ENCODE results near the gene SLC9A2.

Gene SLC9A2

GRCh38 chr2:102735416-102736109 lies 116.2 kb downstream of the SLC9A2 start:
- DNase-seq = no peak

DNA sequence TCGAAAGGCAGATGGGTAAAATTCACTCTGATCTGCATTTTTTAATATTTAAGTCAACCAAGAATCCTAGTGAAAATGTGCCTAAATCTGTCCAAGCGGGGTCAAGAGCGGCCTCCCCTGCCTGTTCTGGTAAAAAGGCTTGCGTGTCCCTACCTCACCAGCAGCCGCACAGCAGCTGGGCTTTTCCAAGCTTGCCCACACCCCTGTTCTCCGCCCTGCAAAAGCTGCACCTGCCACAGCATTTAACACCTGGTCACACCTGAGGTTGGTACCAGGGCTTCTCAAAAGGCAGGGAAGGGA lies 116.7 kb downstream of the SLC9A2 start:
- DNase-seq = no peak

DNA sequence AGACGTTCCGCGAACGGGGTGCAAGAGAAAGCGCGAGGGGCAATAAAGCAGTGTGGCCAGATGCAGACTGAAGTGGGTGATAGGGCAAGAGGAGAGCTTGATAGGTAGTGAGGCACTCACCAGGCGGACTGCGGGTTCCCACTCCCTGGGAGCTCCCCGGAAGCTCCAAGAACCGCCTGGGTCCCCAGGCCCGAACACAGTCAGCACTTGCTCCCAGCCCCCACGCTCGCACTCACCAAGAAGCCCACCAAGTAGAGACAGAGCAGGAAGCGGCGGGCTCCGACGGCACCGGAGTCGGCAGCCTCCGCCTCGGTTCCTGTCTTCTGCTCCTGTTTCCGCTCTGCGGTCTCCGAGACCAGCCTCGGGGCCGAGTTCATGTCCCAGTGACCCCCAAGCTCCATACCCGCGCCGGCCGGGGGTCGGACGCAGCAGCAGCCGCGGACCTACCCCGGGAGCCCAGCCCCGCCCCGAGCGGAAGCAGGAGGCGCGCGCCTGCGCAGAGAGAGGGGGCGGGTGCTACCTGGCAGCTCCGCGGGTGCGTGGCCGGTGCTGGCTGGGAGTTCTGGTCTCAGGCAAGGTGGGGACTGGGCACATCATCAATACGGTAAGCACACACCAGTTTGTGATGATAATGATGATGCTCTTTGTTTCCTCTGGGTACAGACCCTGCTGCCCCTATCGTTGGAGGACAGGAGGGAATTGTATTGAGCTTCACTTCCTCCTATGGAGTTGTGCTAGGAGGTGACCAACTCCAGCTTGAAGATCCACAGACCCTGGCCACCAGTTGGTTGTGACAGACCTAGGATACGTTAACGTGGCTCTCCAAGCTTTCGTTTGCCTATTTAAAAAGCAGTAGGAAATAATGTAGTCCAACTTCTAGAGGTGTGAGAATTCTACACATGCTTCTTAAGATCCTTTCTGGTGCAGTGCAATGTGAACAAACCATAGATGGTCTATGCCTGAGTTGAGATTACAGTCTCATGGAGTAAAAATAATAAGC lies 117.4 kb downstream of the SLC9A2 start:
- peak; percentile 50 to 71 for DNase-seq

- DNase-seq = no peak
Observed at GRCh38 chr2:102737431-102737830, 118.1 kb downstream of the SLC9A2 start.

DNA sequence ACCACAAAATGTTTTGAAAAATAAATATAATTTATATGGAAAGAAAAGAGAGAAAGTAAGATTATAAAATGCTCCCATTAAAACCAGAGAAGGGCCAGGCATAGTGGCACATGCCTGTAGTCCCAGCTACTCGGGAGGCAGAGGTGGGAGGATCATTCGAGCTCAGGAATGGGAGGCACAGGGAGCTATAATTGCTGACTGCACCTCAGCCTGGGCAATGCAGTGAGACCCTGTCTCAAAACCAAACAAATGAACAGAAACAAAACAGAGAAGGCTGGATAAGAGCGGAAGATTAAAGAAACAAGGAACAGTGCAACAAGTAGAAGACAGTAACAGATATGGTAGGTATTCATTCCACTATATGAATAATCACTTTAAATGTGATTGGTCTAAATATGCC lies 123.9 kb downstream of the SLC9A2 start:
- no peak for DNase-seq

DNA sequence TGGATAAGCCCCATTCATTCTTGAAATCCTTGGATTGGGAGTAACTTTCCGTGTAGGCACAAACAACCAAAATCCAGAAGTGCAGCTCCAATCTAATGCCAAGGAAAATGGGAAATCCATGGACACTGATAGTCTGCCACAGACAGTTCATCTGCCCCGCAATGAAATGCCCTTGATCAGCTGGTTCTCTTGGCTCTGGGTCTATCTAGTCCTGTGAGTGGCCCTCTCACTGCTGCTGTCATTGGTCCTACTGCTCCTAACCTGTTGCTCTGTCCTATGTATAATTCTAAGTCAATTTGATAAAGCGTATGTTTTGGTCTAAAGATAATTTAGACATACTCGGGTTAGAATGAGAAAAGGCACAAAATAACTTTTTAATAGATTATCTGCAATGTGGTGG lies 128.8 kb downstream of the SLC9A2 start:
- DNase-seq = no peak

- DNase-seq = peak in 1 of 2 donors; percentile 17
Observed at GRCh38 chr2:102749938-102750337, 130.6 kb downstream of the SLC9A2 start.

DNA sequence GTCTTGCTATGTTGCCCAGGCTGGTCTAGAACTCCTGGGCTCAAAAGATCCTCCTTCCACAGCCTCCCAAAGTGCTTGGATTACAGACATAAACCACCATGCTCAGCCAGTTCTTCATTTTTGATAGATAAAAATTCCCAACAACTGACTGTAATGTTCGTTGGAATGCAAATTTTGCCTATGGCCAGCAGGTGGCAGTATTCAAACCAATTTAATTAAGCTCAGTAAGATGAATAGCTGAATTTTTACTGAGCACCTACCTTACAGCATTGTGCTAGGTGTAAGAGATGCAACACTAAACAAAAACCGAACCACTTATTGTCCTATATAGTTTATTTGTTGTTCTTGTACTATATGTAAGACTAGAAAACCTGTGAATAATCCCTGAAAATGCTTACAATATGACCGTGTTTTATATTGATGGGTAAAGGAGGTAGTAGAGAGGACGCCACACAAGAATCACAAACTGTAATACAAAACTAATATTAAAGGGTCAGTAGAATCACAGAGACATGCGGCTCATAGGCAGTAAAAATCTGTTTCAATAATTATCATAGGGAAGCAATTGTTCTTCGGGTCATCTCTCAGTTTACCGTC lies 134.3 kb downstream of the SLC9A2 start:
- DNase-seq = peak; percentile 62 to 84

DNA sequence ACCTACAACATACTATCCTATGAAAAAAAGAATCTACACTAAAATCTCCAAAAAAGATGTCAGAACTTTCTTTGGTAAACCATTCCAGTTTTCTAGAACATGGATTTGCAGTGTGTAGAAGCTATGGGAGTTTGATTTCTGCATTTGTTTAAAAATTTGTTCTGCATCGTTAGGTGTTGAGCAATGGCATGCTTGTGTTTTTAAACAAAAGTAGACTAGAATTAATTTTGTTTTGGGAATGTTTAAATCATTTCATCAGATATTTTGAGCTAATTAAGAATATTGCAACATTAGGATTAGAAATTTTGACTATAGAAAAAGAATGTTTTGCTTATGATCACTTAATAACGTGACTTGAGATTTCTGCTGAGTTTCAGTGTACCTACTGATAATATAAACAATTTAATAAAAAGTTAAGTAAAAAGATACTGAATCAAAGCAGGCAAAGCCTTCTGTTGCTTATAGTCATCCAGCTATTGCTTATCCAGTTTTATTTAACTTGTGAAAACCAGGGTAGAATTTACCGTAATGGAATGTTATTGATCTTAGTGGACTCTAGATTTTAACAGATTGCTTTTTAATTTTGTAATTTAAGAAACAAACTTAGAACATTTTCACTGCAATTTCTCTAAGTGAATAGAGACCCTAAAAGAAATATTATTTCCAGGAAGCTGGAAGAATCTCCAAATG lies 135.2 kb downstream of the SLC9A2 start:
- DNase-seq = no peak

- DNase-seq = no peak
Observed at GRCh38 chr2:102755284-102755683, 135.9 kb downstream of the SLC9A2 start.

- no peak for DNase-seq
Observed at GRCh38 chr2:102758439-102758838, 139.1 kb downstream of the SLC9A2 start.

All from inflammatory macrophage treated with lipopolysaccharide for 1 hour (primary cell).